ENCODE data around the gene U2AF2.

DNA sequence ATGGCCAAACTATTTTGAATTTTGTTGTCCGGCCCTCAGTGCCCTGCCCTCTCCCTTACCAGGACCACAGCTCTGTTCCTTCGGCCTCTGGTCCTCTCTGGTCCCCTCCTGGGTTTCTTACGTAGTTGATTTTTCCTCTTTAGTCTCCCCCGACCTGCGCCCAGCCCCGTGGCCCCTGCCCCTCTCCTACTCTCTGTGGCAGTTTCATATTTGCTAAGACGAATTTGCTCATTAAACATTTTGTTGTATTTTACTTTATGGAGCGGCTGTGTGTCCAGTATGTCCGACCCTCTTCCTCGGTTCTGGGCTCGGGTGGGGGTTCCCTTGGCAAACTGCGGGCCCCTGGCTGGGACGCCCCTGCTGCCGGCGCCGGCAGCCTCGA, 19.6 kb downstream of the U2AF2 start:
- TF ChIP-seq, protein P1, sequence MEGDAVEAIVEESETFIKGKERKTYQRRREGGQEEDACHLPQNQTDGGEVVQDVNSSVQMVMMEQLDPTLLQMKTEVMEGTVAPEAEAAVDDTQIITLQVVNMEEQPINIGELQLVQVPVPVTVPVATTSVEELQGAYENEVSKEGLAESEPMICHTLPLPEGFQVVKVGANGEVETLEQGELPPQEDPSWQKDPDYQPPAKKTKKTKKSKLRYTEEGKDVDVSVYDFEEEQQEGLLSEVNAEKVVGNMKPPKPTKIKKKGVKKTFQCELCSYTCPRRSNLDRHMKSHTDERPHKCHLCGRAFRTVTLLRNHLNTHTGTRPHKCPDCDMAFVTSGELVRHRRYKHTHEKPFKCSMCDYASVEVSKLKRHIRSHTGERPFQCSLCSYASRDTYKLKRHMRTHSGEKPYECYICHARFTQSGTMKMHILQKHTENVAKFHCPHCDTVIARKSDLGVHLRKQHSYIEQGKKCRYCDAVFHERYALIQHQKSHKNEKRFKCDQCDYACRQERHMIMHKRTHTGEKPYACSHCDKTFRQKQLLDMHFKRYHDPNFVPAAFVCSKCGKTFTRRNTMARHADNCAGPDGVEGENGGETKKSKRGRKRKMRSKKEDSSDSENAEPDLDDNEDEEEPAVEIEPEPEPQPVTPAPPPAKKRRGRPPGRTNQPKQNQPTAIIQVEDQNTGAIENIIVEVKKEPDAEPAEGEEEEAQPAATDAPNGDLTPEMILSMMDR (conservative IDR thresholded peaks at IDR 0.05; ENCODE audit: low read depth, low read length): no peak
- TF ChIP-seq EZH2 (IDR thresholded peaks at IDR 0.05; ENCODE audit: borderline replicate concordance, low read depth, low read length, poor library complexity, severe bottlenecking): no peak
